Measurements from ENCODE around the gene LMO7.

LMO7 gene

DNA sequence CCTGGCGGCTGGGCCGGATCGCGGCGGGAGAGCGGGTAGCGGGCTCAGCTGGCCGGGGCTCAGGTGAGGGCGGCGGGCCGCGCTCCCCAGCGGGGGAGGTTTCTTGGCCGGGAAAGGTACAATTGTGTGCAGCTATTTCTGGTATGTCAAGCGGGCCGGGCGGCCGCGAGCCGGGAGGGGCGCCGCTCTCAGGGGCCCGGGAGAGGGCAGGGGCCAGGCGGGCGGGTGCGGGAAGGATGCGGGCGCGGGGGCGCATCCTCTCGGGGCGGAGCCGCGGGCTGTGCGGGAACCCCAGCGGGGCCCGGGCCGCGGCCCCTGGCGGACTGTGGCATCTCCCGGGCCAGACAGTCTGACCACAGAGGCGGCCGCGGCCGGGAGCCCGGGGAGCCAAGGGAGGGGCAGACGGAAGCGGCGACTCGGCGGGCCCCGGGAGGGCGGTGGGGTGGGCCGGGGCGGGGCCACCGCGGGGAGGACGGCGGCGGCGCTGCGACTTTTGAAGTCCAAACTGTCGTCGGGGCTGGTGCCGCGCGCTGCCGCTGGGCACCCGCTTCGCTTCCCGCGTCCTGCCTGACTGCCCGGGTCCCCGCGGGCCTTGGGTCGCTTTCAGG, at the start of gene LMO7:
LMO7 (plus strand) TSS at position 503 of the 608 bp plus-strand sequence. CDS start 328 bp downstream, outside the sequence.
- peak in 1 of 2 donors; percentile 20 for DNase-seq (ENCODE audit: low read depth in 2 of 2)

DNA sequence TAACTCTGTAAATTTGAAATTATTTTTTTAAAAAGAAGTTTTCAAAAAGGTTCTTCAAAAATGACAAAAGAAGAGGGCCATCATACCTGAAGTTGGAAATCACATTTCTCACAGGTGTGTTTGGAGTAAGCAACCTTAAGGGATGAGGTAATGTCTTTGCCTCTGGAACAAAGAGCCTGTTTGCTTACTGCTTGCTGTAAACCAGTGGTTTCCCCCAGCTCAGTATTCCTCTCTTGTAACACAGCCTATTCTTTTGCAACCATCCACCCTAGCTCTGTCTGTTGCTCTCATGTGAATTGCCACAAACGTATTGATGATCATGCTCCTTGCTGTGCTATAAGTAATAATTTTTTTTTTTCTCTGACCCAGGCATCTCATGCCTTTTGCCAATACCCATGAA, 48.5 kb upstream of the LMO7 start:
- DNase-seq (ENCODE audit: low read depth in 2 of 2) = no peak

DNA sequence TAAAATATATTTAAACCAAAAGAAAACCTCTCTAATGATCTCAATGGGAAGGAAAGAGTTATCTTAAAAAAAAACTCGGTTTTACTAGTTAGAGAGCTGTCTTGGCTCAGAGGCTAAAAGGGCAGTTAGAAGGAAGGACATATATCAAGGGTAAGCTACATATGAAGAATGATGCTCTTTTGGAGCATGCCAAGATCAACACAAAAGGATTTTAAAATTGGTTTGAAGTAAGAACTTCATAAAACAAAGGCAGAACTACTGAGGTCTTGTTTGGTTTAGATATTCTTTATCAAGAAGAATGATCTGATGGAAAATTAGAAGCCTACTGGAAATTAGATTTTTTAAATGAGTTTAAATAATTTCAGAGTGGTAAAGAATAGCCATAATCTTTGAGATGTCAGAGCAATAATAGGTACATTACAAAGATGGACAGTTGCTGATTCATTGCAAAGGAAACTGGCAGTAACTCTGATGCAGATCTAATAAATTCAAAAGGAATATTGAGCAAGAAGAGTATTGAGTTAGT, 39.4 kb upstream of the LMO7 start:
- DNase-seq (ENCODE audit: low read depth in 2 of 2) = no peak

DNA sequence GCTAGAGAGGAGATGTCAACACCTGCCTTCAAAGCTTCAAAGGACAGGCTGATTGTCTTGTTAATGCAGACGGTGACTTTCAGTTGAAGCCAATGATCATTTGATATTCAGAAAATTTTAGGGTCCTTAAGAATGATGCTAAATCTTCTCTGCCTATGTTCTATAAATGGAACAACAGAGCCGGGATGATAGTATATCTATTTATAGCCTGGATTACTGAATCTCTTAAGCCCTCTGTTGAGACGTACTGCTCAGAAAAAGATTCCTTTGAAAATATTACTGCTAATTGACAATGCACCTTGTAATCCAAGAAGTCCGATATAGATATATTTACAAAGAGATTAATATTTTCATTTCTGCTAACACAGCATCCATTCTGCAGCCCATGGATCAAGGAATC, 35.8 kb upstream of the LMO7 start:
- DNase-seq (ENCODE audit: low read depth in 2 of 2) = no peak

DNA sequence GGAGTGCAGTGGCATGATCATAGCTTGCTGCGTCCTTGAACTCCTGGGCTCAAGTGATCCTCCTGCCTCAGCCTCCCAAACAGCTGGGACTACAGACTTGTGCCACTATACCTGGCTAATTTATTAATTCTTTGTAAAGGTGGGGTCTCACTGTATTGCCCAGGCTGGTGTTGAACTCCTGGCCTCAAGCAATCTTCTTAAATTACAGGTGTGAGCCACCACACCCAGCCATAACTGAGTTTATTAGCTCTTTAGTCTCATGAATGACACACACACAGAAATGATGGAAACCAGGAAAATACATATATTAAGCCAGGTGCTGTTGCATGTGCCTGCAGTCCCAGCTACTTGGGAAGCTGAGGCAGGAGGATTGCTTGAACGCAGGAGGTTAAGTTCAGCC, 33.1 kb upstream of the LMO7 start:
- DNase-seq (ENCODE audit: low read depth in 2 of 2) = no peak

DNA sequence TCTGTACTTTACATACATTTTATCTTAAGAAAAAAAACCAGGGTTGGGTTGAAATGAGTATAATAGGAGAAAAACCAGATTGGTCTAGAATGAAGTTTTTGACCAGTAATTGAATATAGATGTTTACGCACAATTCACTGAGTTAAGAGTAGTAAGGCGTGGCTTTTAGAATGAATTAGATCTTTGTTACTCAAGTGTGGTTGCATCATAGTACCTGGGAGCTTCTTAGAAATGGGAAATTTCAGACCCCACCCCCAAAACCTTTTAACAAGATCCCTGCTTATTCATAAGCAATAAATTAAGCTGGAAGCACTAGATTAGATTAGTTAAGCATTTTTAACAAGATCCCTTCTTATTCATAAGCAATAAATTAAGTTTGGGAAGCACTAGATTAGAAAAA, 28.7 kb upstream of the LMO7 start:
- DNase-seq (ENCODE audit: low read depth in 2 of 2) = no peak

DNA sequence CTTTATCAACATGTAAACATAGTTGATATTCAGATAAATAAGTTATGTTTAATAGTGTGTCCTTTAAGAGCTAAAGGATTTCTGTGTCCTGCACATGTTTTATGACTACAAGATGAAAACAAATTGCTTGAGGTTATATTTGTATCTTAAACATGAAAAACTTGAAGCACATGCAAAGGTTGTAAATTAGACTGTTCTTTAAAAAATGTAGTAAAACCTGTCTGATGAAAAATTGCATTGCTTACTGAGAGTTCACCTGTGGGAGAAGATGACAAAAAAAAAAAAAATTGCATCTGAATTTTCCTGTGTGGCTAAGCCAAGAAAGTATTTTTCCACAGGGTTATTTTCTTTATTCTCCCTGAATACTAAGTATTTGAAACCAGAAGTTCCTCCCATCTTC, 25.7 kb upstream of the LMO7 start:
- DNase-seq (ENCODE audit: low read depth in 2 of 2) = no peak

DNA sequence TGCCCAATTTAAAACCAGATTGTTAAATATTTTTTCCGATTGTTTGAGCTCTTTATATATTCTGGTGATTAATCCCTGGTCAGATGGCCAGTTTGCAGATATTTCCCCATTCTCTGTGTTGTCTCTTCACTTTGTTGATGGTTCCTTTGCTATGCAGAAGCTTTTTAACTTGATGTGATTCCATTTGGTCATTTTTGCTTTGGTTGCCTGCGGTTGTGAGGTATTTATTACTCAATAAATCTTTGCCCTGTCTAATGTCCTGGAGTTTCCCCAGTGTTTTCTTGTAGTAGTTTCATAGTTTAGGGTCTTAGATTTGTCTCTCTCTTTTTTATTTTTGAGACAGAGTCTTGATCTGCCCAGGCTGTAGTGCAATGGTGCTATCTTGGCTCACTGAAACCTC, 23.8 kb upstream of the LMO7 start:
- DNase-seq (ENCODE audit: low read depth in 2 of 2) = no peak

DNA sequence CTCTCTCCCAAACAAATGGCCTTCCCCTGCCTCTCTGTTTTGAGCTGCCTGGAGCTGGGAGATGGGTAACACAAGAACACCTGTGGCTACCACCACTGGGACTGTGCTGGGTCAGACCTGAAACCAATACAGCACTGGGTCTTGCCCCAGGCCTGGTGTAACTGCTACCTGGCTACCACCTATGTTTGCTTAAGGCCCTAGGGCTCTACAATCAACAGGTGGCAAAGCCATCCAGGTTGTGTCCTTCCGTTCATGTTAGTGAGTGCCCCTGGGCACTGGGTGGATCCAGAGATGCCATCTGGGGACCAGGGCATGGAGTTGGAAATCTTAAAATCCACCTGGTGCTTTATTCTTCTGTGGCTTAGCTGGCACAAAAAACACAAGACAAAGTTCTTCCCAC, 18.9 kb upstream of the LMO7 start:
- no peak for DNase-seq (ENCODE audit: low read depth in 2 of 2)

DNA sequence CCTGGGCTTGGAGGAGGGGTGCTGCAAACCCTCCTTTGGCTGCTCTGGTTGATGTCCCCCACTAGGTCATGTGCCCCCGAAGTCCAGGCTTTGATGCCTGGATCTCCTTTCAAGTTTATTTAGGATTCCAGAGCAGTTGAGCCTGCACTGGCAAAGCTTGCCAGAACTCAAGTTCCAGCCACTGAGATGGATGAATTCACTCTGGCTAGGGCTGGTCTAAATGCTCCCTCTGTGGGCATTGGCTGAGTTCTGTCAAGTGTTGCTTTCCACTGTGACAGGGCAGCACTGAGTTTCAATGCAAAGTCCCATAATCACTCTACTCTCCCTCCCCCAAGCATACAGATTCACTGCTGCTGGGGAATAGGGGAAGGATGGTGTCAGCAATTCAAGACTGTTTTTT, 17.8 kb upstream of the LMO7 start:
- DNase-seq (ENCODE audit: low read depth in 2 of 2) = no peak

DNA sequence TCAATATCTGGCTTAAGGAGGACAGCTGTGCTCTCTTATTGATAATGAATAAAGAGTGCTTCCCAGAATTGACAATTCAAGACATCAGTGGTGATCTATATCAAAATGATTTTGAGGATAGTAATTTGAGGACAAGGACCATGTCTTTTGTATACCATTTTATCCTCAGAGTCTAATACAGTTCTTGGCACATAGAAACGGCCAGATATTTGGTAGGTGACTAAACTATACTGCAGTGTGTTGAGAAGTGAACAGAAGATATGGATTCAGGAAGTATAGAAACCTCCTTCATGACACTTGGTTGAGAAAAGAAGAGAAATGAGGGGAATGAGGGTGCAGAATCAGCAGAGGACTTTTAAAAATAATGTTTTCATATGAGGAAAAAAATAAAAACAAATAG, 16.1 kb upstream of the LMO7 start:
- no peak for DNase-seq (ENCODE audit: low read depth in 2 of 2)

DNA sequence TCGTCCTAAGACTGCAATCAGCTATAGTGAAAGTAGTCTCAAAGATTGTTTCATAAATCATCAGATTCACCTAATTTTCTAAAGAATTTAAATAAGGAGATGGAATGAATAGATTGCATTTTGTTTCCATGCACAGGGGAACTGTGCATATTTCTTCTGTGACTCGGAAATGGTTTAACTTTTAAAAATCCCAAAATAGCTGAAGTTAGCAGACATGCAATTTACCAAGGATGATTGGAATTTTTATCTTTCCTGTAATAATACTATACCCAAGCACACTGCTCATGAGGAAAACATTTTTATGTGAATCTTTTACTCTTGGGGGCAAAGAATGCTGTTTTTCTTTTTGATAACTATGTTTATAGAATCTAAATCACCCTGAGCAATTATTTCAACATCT, 15.0 kb upstream of the LMO7 start:
- no peak for DNase-seq (ENCODE audit: low read depth in 2 of 2)

DNA sequence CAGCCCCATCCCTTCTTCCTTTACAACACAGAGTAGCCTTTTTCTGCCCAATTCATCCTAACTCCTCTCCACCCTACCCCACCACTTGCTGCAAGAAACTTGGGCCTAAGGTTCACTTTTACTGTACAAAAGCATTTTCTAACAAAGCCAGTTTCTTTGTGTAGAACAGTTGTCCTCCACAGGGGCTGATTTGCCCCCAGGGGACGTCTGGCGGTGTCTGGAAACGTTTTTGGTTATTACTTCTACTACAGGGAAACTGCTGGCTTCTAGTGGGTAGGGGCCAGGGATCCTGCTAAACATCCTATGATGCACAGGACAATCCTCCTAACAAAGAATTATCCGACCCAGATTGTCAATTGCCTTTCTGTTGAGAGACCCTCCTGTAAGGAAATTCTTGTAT, 7.3 kb upstream of the LMO7 start:
- no peak for DNase-seq (ENCODE audit: low read depth in 2 of 2)

DNA sequence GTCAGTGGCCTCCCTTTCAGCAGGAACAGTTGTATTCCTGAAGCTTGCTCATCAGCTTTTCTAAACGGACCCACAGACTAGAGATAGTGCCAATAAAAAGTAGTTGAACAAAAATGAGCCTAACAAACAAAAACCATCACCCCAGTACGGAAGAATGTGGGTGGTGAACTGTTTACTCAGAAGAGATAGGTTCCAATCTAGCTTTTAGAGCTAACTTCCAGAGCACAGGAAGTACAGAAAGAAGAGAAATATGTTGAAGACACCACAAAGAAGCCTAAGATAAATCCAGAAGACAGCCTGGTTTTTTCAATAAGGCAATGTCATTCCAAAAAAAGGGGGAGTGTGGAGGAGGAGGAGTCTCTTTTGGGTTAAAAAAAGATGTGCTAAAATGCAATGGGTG, 2.8 kb upstream of the LMO7 start:
- DNase-seq (ENCODE audit: low read depth in 2 of 2) = no peak

DNA sequence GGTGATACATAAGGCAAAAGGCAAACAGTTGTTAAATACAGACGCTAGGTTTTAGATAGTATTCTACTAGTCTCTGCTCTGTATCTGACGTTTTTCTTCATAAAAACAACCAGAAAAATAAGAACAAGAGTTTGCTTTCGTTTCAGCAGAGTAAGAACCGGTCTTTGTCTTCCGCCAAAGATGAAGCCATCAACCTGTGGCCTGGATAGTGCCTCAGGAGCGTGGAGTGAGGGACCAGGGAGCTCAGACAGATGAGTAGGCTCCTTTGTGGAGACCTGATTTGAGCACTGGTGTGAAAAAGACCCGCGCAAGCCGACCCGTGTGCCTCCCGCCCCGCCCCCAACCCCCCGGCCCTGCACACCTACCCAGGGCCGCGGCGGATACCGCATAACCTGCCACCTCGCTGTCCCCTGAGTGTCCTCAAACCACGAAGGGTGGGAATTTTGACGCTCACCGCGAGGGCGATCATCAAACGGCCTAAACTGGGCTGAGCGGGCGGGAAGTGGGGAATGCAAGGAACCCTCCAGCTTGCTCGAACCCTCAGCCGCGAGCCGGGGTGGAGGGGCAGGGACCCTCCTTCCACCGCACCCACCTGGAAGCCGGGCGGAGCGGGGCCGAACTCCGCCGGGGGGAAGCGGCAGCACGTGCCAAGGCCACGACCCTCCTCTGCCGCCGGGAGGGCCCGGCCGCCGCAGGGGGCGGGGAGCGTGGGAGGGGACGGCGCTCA, 866 bp upstream of the LMO7 start:
- DNase-seq (ENCODE audit: low read depth in 2 of 2) = no peak

DNA sequence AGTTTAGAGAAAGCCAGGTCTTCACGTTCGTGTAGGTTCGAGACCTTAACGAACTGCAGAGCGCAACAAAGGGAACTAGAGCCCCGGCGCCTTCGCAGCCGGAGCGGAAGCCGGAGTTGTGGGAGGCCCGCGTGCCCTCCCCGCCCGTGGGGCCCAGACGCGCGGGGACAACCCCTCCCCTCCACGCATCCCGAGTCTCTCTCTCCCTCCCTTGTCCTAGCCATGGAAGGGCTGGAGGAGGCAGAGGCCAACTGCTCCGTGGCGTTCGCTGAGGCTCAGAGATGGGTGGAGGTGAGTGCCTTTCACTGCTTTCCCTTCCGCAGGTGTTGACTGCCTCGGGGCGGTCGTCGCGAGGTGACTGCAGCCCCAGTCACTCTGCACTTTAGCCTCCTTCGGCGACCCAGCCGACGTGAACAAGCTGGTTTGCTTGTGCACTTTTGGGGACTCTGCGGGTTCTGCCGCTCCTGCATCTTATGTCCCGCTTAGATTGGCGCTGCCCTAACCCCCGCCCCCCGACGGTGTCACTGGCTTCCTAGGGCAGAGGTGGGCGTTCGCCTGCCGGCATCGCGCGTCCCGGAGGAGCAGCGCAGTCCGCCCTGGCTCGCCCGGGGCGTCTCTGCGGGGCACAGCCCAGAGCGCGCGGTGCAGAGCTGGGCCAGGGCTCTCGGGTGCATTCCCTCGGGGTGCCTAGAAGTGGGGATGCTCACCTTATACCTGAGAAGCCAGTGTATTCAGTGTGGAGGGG, 478 bp downstream of the LMO7 start:
- DNase-seq (ENCODE audit: low read depth in 2 of 2) = peak in 1 of 2 donors; percentile 16

DNA sequence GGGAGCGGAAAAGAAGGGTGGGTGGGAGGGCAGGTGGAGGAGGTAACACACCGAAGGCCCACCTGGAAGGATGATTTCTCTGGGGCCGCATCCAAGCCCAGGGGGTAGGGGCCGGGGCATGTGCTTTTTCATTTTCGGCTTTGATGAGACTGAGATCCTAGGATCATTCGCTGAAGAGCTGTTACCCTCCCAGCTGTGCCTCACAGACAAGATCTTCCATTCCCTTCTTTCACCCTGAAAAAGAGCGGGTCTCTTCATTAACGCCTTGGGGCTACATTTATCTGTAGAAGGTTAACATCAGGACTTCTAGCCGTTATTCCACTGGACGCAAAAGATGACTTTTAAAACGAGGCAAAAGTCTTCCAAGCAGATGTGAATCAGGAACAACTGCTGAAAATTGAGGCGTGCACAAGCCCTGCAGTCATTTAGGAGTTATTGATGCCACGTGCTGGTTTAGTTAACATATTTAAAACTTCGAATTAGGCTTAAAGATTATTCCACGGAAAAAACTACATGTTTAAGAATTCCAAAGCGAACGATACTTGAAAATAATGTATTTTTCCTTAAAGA, 1.1 kb downstream of the LMO7 start:
- no peak for DNase-seq (ENCODE audit: low read depth in 2 of 2)

DNA sequence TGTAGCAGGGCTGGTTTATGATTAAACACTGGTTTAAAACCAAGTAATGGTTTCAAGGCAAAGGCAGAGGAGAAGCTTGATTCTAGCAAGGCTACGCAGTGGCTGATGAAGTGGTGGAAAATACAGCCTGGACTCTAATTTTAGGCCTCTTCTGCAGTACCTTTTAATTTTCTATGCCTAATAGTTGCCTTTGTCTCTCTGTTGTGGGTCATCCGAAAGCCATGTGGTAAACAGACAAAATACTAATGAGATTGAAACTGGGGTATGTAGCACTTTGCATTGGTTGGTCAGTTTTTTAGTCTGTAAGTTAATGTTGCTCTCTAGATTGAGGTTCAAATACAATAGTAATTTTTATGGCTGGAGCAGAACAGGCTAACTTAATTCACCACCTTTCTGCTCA, 3.3 kb downstream of the LMO7 start:
- no peak for DNase-seq (ENCODE audit: low read depth in 2 of 2)

DNA sequence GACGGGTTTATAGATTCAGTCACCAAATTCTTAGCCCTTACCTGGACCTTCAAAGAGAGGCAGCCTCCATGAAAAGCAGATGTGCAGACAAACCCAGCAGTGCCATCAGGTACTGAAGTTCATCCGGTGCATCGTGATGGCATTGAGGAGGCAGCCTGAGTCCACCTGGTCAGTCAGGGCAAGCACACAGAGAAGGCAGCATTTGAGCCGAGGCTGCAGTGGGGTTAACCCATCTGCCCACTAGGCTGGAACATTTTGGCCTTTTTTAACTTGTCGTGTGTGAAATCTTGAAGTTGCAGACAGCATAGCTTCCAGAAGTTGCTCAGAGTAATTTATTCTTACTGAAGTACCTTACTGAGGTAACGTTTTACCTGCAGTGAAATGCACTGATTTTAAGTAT, 4.9 kb downstream of the LMO7 start:
- DNase-seq (ENCODE audit: low read depth in 2 of 2) = no peak

DNA sequence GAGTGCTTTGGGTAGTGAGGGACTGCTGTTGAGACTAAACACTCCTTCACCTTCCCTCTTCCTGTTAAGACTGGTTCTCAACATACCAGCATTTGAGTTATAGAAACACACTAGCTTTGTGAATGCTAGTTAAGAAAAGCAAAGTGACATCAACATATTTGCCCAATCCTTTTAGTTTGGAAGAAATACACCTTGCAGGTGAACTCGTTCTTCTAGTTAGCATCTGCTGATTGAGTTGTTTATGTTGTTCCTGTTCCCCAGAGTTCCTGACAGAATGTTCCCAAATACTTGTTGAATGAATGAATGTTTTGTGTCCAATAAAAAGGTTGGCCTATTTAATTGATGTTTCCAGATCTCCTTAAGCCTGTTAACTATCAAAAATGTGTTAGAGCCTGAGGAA, 7.1 kb downstream of the LMO7 start:
- no peak for DNase-seq (ENCODE audit: low read depth in 2 of 2)

DNA sequence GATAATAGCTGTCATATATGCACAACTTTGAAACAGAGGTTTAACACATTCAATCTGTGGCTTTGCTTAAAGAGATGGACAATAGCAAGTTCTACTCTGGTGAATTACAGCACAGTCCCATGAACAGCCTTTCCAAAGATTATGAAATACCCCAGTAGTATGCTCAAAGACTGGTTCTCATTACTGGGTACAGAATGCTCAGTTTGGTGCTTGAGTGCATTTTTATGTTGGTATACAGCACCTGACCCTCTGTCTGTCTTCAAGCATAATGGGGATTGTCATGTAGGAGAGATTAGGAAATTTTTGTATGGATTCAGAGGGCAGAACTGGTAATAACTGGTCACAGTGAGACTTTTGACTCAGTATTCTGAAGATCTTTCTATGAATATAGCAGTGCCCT, 7.6 kb downstream of the LMO7 start:
- DNase-seq (ENCODE audit: low read depth in 2 of 2) = no peak

DNA sequence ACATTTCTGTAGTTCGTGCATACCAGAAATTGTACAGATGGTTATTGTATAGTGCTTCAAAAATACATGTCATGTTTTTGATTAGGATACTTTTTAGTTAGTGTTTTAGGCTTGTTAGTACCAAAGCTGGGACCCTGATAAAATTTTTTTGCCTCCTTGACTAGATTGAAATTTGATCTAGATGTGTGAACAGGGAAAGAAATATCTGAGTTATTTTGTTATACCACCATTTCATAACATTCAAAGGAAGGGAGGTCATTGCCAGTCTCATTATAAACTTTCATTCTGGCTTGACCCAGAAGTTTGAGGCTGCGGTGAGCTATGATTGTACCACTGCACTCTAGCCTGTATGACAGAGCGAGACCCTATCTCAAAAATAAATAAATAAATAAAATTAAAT, 9.0 kb downstream of the LMO7 start:
- DNase-seq (ENCODE audit: low read depth in 2 of 2) = no peak
